Endothelial cell of umbilical vein (primary cell): ENCODE data around the gene ATAT1.

Experiments
- EZH2 ChIP-seq: IDR thresholded peaks from 2 replicates; pipeline ENCODE4 v1.6.1; 2012; ENCODE audit warnings: borderline replicate concordance, low read depth, mild to moderate bottlenecking, moderate library complexity, low read length, inconsistent platforms; ENCODE audit not compliant: severe bottlenecking
- MYC ChIP-seq: IDR thresholded peaks from one replicate; pipeline ENCODE4 v1.6.1; 2011; ENCODE audit warnings: mild to moderate bottlenecking, low read depth, low read length
- POLR2A ChIP-seq: IDR thresholded peaks from 2 replicates; pipeline ENCODE4 v1.6.1; 2012; ENCODE audit warnings: low read depth, mild to moderate bottlenecking, control low read depth, low read length
- POLR2AphosphoS5 ChIP-seq: IDR thresholded peaks from 2 replicates; pipeline ENCODE4 v1.6.1; 2012; ENCODE audit warnings: low read depth, mild to moderate bottlenecking, control low read depth, low read length, moderate library complexity; ENCODE audit not compliant: insufficient read depth
- TF ChIP-seq, protein P1 (sequence below), 2 donors: IDR thresholded peaks; 1 replicate in 1 of 2; 2 replicates in 1 of 2; pipeline ENCODE4 v1.5.1; 2011; ENCODE audit warnings: low read length in 2 of 2, mild to moderate bottlenecking in 2 of 2, moderate library complexity in 2 of 2, control low read depth in 1 of 2, inconsistent platforms in 1 of 2, low read depth in 1 of 2; ENCODE audit not compliant: insufficient read depth in 1 of 2; ENCODE audit errors: extremely low read depth in 1 of 2

DNA sequence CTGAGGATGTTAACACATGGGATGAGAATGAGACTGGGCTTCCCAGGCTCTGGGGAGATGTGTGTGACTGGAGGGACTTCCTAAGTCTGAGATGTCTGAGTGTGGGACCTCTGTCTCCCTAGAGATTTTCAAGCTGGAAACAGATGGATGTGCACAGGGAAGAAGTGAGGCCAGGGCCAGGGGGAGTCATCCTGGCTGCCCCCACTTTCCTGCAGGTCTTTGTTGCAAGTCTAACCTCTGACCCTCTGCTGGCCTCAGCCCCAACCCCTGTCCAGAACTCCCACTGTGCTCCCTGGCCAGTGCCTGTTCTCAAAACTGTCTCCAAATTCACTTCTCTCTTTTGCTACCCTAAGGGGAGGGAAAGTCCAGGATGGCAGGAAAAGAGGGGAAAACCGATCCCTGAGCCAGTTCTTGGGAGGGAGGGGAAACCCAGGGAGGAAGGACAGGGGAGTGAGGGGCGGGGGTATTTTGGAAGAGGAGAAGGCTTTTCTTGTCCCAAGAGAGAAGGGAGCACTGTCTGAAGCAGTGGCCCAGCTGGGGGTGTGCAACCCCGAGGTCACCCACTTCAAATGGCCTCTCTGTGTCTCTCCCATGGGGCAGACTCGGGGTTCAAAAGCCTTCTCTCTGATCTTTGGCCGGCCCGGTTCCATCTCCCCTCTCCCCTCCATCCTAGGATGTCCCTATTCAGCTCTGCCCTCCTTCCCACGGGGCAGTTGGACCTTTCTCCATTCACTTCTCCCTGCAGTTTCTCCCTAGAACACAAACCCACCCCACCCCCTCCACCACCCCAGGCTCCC is 56.7 kb downstream of the ATAT1 start:
- TF ChIP-seq, protein P1, sequence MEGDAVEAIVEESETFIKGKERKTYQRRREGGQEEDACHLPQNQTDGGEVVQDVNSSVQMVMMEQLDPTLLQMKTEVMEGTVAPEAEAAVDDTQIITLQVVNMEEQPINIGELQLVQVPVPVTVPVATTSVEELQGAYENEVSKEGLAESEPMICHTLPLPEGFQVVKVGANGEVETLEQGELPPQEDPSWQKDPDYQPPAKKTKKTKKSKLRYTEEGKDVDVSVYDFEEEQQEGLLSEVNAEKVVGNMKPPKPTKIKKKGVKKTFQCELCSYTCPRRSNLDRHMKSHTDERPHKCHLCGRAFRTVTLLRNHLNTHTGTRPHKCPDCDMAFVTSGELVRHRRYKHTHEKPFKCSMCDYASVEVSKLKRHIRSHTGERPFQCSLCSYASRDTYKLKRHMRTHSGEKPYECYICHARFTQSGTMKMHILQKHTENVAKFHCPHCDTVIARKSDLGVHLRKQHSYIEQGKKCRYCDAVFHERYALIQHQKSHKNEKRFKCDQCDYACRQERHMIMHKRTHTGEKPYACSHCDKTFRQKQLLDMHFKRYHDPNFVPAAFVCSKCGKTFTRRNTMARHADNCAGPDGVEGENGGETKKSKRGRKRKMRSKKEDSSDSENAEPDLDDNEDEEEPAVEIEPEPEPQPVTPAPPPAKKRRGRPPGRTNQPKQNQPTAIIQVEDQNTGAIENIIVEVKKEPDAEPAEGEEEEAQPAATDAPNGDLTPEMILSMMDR (IDR thresholded peaks at IDR 0.05; ENCODE audit: extremely low read depth in 1 of 2, insufficient read depth in 1 of 2, low read depth in 1 of 2, low read length in 2 of 2) = no peak
- TF ChIP-seq POLR2AphosphoS5 (no peak), POLR2A (no peak), EZH2 (no peak), MYC (no peak)
